Measurements from ENCODE around the gene APOBEC3A. TPM values are rescaled to one million over a fixed set of nuclear protein-coding genes. Genes with fewer than 3 reads are reported as not detected.

Gene APOBEC3A
- total RNA-seq, 1 donor from 2014 or later = not detected

DNA sequence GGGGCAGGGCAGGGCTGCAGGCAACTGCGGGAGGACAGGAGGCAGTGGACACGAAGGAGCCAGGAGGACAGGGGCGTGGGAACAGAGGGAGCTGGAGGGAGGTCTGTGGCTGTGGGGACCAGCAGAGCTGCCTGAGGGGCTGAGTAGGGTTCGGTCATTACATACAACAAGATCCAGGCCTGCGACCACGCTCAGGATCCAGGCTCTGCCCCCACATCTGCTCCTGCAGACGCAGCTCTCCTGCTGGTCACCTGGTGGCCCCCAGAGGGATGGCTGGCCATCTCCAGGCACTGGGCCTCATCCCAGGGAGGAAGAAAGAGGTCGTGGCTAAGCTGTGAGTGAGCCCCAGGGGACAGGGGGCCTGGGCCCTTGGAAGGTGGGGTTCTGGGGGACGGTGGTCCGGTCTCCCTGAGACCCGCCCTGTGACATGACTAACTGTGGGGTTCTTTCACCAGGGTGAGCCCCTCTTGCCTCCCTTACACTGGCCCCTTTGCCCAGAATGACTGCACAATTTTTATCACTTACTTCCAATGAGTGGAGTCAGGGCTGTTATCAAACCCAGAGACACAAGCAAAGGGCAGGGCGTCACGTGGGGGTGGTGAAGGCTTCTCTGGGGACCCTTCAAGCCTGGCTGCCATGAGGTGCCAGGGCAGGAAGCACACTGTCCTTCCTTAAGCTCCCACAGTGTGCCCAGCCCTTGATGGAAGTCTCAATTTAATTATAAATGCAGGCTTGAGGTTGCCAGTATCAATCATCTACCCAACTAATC lies 6.7 kb upstream of the APOBEC3A start:
- H3K4me1 Mint-ChIP-seq = peaks cover 22% of the 10 kb centered on the region
- ATAC-seq (ENCODE audit: low read depth) (no peak), DNase-seq (no peak)
- TF ChIP-seq, protein P1, sequence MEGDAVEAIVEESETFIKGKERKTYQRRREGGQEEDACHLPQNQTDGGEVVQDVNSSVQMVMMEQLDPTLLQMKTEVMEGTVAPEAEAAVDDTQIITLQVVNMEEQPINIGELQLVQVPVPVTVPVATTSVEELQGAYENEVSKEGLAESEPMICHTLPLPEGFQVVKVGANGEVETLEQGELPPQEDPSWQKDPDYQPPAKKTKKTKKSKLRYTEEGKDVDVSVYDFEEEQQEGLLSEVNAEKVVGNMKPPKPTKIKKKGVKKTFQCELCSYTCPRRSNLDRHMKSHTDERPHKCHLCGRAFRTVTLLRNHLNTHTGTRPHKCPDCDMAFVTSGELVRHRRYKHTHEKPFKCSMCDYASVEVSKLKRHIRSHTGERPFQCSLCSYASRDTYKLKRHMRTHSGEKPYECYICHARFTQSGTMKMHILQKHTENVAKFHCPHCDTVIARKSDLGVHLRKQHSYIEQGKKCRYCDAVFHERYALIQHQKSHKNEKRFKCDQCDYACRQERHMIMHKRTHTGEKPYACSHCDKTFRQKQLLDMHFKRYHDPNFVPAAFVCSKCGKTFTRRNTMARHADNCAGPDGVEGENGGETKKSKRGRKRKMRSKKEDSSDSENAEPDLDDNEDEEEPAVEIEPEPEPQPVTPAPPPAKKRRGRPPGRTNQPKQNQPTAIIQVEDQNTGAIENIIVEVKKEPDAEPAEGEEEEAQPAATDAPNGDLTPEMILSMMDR (IDR thresholded peaks at IDR 0.05) = no peak
- H3K4me3 Mint-ChIP-seq = no peak overlapping the region
- H3K9me3 Mint-ChIP-seq = no peaks in the 10 kb centered on the region
- H3K27me3 Mint-ChIP-seq = peaks cover 21% of the 10 kb centered on the region
- POLR2A ChIA-PET = interaction anchor here (0.6 to 1.8 kb wide), 2 partner anchors 9 to 34 kb away, joined by 6 to 18 read pairs; no protein-coding TSS in a partner anchor
- CTCF ChIA-PET = no interaction called here
- no peaks in the 10 kb centered on the region for H3K36me3 Mint-ChIP-seq (ENCODE audit: low read depth)
- H3K27ac Mint-ChIP-seq = no peak overlapping the region
- intact Hi-C loops (cut with micrococcal nuclease) = no loop called here

DNA sequence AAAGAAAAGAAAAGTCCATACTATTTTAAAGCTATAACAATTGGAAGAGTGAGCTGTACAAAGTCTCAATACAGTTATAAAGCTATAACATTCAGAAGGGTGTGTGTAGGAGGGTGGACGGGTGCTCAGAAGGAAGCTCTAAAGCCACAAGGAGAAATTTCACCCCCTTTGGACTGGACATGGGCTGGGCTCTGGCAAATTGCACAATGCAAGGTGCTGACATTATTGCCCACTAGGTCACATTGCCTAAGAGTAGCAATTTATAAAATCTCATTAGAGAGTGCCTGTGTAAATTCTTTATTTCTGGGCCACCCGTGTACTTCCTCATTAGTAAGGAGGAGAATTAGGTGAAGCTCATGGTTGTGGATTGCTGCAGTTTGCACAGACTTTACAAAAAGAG lies 5.7 kb upstream of the APOBEC3A start:
- DNase-seq (no peak), ATAC-seq (ENCODE audit: low read depth) (no peak)
- H3K27me3 Mint-ChIP-seq = peaks cover 14% of the 10 kb centered on the region
- TF ChIP-seq, protein P1 (IDR thresholded peaks at IDR 0.05) = no peak
- H3K4me1 Mint-ChIP-seq = peaks cover 19% of the 10 kb centered on the region
- ChIA-PET CTCF (no interaction called here), POLR2A (interaction anchor here (1.8 kb wide), 1 partner anchor 10 kb away, joined by 6 read pairs; no protein-coding TSS in a partner anchor)
- H3K9me3 Mint-ChIP-seq = no peaks in the 10 kb centered on the region
- H3K27ac Mint-ChIP-seq = no peak overlapping the region
- H3K36me3 Mint-ChIP-seq (ENCODE audit: low read depth) = no peaks in the 10 kb centered on the region
- no peak overlapping the region for H3K4me3 Mint-ChIP-seq
- intact Hi-C loops (cut with micrococcal nuclease) = no loop called here

DNA sequence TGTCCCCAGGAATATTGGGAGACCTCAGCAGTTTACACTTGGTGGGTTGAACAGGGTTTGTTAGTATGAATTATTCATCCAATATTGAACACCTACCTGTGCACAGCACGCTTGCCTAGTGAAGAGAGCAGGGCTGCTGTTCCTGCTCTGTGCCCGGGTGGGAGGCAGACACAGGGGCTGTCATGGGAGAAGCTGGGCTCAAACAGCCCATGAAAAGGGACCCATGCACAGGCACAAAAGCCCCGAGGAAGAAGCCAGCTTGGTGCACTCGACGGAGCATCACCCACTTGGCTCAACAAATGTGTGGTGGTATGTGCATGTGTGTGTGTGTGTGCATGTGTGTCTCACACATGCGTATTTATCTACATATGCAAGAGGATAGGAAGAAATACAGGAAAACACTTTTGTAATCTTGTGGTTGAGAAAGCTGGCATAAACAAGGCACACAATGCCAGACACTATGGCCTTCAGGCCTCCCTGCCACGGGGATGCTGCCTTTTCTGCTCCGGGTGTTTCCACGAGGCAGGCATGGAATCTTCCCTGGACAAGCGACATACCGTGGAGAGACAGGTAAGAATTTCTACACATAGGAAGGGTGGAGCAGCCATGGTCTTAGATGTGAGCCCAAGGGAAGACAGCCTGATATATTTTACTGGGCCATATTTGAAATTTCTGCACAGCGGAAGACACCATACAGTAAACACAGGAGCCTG lies 5.0 kb upstream of the APOBEC3A start:
- CTCF ChIA-PET = interaction anchor here (1.4 kb wide), 1 partner anchor 82 kb away, joined by 3 read pairs; no protein-coding TSS in a partner anchor
- H3K27ac Mint-ChIP-seq = no peak overlapping the region
- peaks cover 16% of the 10 kb centered on the region for H3K4me1 Mint-ChIP-seq
- no peak for DNase-seq
- TF ChIP-seq, protein P1 (IDR thresholded peaks at IDR 0.05) = no peak
- ATAC-seq (ENCODE audit: low read depth) = no peak
- peaks cover 9% of the 10 kb centered on the region for H3K27me3 Mint-ChIP-seq
- H3K9me3 Mint-ChIP-seq = no peaks in the 10 kb centered on the region
- intact Hi-C loops (cut with micrococcal nuclease) = no loop called here
- POLR2A ChIA-PET = interaction anchor here (1.8 kb wide), 1 partner anchor 11 kb away, joined by 6 read pairs; no protein-coding TSS in a partner anchor
- H3K4me3 Mint-ChIP-seq = no peak overlapping the region
- no peaks in the 10 kb centered on the region for H3K36me3 Mint-ChIP-seq (ENCODE audit: low read depth)

DNA sequence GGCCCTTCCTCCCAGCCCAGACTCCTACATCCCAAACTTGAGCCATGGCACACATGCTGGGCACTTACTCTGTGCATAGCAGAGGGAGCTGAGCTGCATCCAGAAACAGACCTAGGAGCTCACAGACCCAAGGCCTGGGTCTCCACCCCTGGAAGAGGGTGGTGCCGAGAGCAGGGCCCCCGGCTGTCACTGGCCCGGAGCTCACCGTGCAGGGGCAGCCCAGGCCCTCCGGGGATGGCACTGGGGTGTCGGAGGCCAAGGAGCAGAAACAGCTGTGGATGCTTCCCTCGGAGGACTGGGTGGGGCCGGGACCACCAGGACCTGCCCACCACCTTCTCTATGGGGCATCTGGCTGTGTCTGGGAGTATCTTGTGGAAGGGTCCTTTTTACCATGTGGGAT lies 4.3 kb upstream of the APOBEC3A start:
- H3K4me3 Mint-ChIP-seq = no peak overlapping the region
- POLR2A ChIA-PET = no interaction called here
- no peaks in the 10 kb centered on the region for H3K9me3 Mint-ChIP-seq
- CTCF ChIA-PET = interaction anchor here (1.4 kb wide), 1 partner anchor 83 kb away, joined by 3 read pairs; no protein-coding TSS in a partner anchor
- intact Hi-C loops (cut with micrococcal nuclease) = no loop called here
- TF ChIP-seq, protein P1 (IDR thresholded peaks at IDR 0.05) = no peak
- no peaks in the 10 kb centered on the region for H3K36me3 Mint-ChIP-seq (ENCODE audit: low read depth)
- H3K27me3 Mint-ChIP-seq = peaks cover 6% of the 10 kb centered on the region
- DNase-seq (no peak), ATAC-seq (ENCODE audit: low read depth) (no peak)
- peaks cover 11% of the 10 kb centered on the region for H3K4me1 Mint-ChIP-seq
- H3K27ac Mint-ChIP-seq = no peak overlapping the region

Measured in activated B cell treated with CpG ODN at 0.5 μM for 24 hours (primary cell).